HEK293T (cell line): ENCODE results near the gene NUDT5.

Source experiments
- BHLHE40 ChIP-seq: fragments of 450-650 bp; IDR thresholded peaks from 2 replicates; pipeline ENCODE4 v1.6.1; 2016; ENCODE audit warnings: mild to moderate bottlenecking, moderate library complexity, borderline replicate concordance
- CTBP1 ChIP-seq: fragments of 450-650 bp; IDR thresholded peaks from 2 replicates; pipeline ENCODE4 v1.6.1; 2016; ENCODE audit warnings: borderline replicate concordance
- ELF4 ChIP-seq: fragments of 450-650 bp; IDR thresholded peaks from 2 replicates; pipeline ENCODE4 v1.6.1; 2017; ENCODE audit warnings: antibody characterized with exemption
- FOXA1 ChIP-seq: fragments of 450-650 bp; IDR thresholded peaks from 2 replicates; pipeline ENCODE4 v1.6.1; 2016; ENCODE audit warnings: mild to moderate bottlenecking
- FOXK2 ChIP-seq: fragments of 450-650 bp; IDR thresholded peaks from 2 replicates; pipeline ENCODE4 v1.6.1; 2016; ENCODE audit warnings: mild to moderate bottlenecking
- FOXM1 ChIP-seq: fragments of 450-650 bp; IDR thresholded peaks from 2 replicates; pipeline ENCODE4 v1.6.1; 2017; ENCODE audit warnings: mild to moderate bottlenecking, borderline replicate concordance
- L3MBTL2 ChIP-seq: fragments of 450-650 bp; conservative IDR thresholded peaks from 2 replicates; pipeline ENCODE4 v1.6.1; 2016; ENCODE audit warnings: mild to moderate bottlenecking
- LEF1 ChIP-seq: fragments of 450-650 bp; IDR thresholded peaks from 2 replicates; pipeline ENCODE4 v1.6.1; 2017; ENCODE audit warnings: mild to moderate bottlenecking, borderline replicate concordance
- NFRKB ChIP-seq: fragments of 450-650 bp; IDR thresholded peaks from 2 replicates; pipeline ENCODE4 v1.6.1; 2016; ENCODE audit warnings: mild to moderate bottlenecking, moderate library complexity
- PKNOX1 ChIP-seq: fragments of 450-650 bp; IDR thresholded peaks from 2 replicates; pipeline ENCODE4 v1.6.1; 2016
- SP1 ChIP-seq: fragments of 450-650 bp; IDR thresholded peaks from 2 replicates; pipeline ENCODE4 v1.6.1; 2017
- SUZ12 ChIP-seq: fragments of 450-650 bp; IDR thresholded peaks from 2 replicates; pipeline ENCODE4 v1.6.1; 2016; ENCODE audit warnings: mild to moderate bottlenecking
- TARDBP ChIP-seq: fragments of 450-650 bp; IDR thresholded peaks from 2 replicates; pipeline ENCODE4 v1.6.1; 2016
- ZNF384 ChIP-seq: fragments of 450-650 bp; IDR thresholded peaks from 2 replicates; pipeline ENCODE4 v1.6.1; 2016

GRCh38 chr10:12238821-12239220 lies 43.1 kb upstream of the NUDT5 start:
- no peak for TF ChIP-seq SUZ12
- no peak for TF ChIP-seq NFRKB
- TF ChIP-seq BHLHE40 = no peak
- no peak for TF ChIP-seq CTBP1
- no peak for TF ChIP-seq TARDBP
- no peak for TF ChIP-seq L3MBTL2
- no peak for TF ChIP-seq SP1
- no peak for TF ChIP-seq FOXM1
- no peak for TF ChIP-seq FOXK2
- TF ChIP-seq FOXA1 = no peak
- no peak for TF ChIP-seq ELF4
- no peak for TF ChIP-seq ZNF384
- no peak for TF ChIP-seq PKNOX1
- TF ChIP-seq LEF1 = no peak
